NOMO-1 treated with dmso at 0.1 percent for 144 hours (cell line): ENCODE data around the gene SKA1.
"Not testable (repeated sequence)": the region's sequence is repeated elsewhere in the genome, so short reads cannot be mapped to it uniquely, and the experiment has no call there.

Experiments
- DNase-seq: peaks from one replicate; lab custom pipeline; 2025; ENCODE audit not compliant: unreplicated experiment; lab: John Stamatoyannopoulos, UW

Gene SKA1

GRCh38 chr18:50428531-50429206 lies 53.8 kb downstream of the SKA1 start:
- no peak for DNase-seq

- DNase-seq: no peak
Observed at GRCh38 chr18:50429207-50429948, 54.5 kb downstream of the SKA1 start.

- no peak for DNase-seq
Observed at GRCh38 chr18:50432915-50433314, 58.1 kb downstream of the SKA1 start.

DNA sequence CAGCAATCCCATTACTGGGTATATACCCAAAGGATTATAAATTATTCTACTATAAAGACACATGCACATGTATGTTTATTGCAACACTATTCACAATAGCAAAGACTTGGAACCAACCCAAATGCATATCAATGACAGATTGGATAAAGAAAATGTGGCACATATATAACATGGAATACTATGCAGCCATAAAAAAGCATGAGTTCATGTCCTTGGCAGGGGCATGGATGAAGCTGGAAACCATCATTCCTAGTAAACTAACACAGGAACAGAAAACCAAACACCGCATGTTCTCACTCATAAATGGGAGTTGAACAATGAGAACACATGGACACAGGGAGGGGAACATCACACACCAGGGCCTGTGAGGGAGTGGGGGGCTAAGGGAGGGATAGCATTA lies 61.9 kb downstream of the SKA1 start:
- not testable (repeated sequence) for DNase-seq

DNA sequence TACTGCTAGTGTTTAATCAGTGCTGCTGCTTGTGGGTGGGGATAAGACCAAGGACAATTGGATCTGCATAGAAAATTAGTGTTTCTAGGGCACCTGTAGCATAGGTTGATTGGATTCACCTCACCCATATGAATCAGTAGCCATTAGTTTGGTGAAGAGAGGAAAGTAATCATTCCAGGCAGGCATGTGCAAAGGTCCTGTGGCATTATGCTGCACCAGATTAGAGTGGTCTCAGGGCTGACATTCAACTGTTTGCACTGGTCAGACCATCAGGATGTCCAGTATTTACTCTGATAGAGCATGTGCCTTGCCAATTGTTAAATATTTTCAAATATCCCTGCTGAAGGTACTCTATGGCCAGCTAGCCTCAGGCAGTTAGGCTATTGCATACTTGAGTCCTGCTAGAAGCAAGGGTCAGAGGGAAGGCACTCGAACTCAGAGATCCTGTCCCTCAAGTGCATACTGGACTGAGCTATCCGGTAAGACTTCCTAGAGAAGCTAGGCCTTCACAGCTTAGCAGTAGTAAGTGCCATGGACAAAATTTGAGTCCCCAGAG lies 64.7 kb downstream of the SKA1 start:
- DNase-seq: no peak

- DNase-seq: no peak
Observed at GRCh38 chr18:50441016-50441415, 66.2 kb downstream of the SKA1 start.

GRCh38 chr18:50441501-50441900 lies 66.7 kb downstream of the SKA1 start:
- no peak for DNase-seq
